Measurements from ENCODE around the gene TRAPPC2. TPM values are rescaled to one million over a fixed set of nuclear protein-coding genes. Genes with fewer than 3 reads are reported as not detected.
A peak's percentile ranks its signal among the peaks of the same experiment; 100 is the strongest.

The TRAPPC2 gene
- total and polyA plus RNA-seq, 8 donors, result 4.4 to 13.2 (median 8.9) TPM

GRCh38 chrX:13759152-13759718 lies 24.8 kb upstream of the TRAPPC2 start:
- Histone ChIP-seq H3K9me3 (no peaks in the 10 kb centered on the region), H3K36me3 (peaks cover 0 to 62% (median 24%) of the 10 kb centered on the region in 3 donors), H3K4me1 (no peaks in the 10 kb centered on the region), H3K4me3 (no peak overlapping the region), H3K27me3 (no peaks in the 10 kb centered on the region), H3K27ac (no peak overlapping the region)
- intact Hi-C loops (cut with DNase I), result no loop called here
- ATAC-seq, result peak in 1 of 4 donors; percentile 25
- 76 to 90% methylated on average over 8 of the region's 8 CpGs for WGBS, 2 donors
- DNase-seq, result no peak
- no peak for TF ChIP-seq CTCF (IDR thresholded peaks at IDR 0.05)
- FAIRE-seq, result peak; percentile 32

GRCh38 chrX:13756381-13756780 lies 22.0 kb upstream of the TRAPPC2 start:
- no peak for TF ChIP-seq CTCF (IDR thresholded peaks at IDR 0.05)
- DNase-seq (no peak), ATAC-seq (no peak), FAIRE-seq (no peak)
- Histone ChIP-seq H3K4me3 (no peak overlapping the region), H3K4me1 (peaks cover 0 to 6% (median 2%) of the 10 kb centered on the region in 3 donors), H3K36me3 (peaks cover 0 to 47% (median 24%) of the 10 kb centered on the region in 3 donors), H3K27ac (no peak overlapping the region), H3K27me3 (no peaks in the 10 kb centered on the region), H3K9me3 (no peaks in the 10 kb centered on the region)
- intact Hi-C loops (cut with DNase I), result no loop called here
- 94% methylated on average over 4 of the region's 4 CpGs for WGBS, 2 donors

GRCh38 chrX:13755254-13755653 lies 20.8 kb upstream of the TRAPPC2 start:
- intact Hi-C loops (cut with DNase I), result no loop called here
- WGBS, 2 donors, result 30 to 43% methylated on average over 1 of the region's 1 CpG

GRCh38 chrX:13754765-13755164 lies 20.3 kb upstream of the TRAPPC2 start:
- ATAC-seq, result no peak
- no peaks in the 10 kb centered on the region for H3K9me3 ChIP-seq
- TF ChIP-seq CTCF (IDR thresholded peaks at IDR 0.05), result no peak
- H3K36me3 ChIP-seq, result peaks cover 0 to 42% (median 24%) of the 10 kb centered on the region in 3 donors
- H3K4me1 ChIP-seq, result peaks cover 0 to 6% (median 2%) of the 10 kb centered on the region in 3 donors
- no peak overlapping the region for H3K27ac ChIP-seq
- FAIRE-seq, result no peak
- H3K4me3 ChIP-seq, result no peak overlapping the region
- no peaks in the 10 kb centered on the region for H3K27me3 ChIP-seq
- no peak for DNase-seq
- WGBS, 2 donors, result 75 to 79% methylated on average over 1 of the region's 1 CpG
- intact Hi-C loops (cut with DNase I), result no loop called here

More at GRCh38 chrX:13755254-13755653, 20.8 kb upstream of the TRAPPC2 start:
- Histone ChIP-seq H3K27ac (no peak overlapping the region), H3K36me3 (peaks cover 0 to 46% (median 24%) of the 10 kb centered on the region in 3 donors), H3K4me1 (peaks cover 0 to 6% (median 2%) of the 10 kb centered on the region in 3 donors), H3K27me3 (no peaks in the 10 kb centered on the region), H3K9me3 (no peaks in the 10 kb centered on the region), H3K4me3 (no peak overlapping the region)
- no peak for TF ChIP-seq CTCF (IDR thresholded peaks at IDR 0.05)
- FAIRE-seq (no peak), ATAC-seq (no peak), DNase-seq (no peak)

GRCh38 chrX:13752646-13753045 lies 18.2 kb upstream of the TRAPPC2 start:
- no peaks in the 10 kb centered on the region for H3K27me3 ChIP-seq
- H3K4me1 ChIP-seq, result peaks cover 0 to 6% (median 2%) of the 10 kb centered on the region in 3 donors
- ATAC-seq (peak in 3 of 4 donors; percentile 17 to 37 (median 32)), FAIRE-seq (no peak), DNase-seq (no peak)
- intact Hi-C loops (cut with DNase I), result no loop called here
- peaks cover 0 to 21% (median 11%) of the 10 kb centered on the region in 3 donors for H3K36me3 ChIP-seq
- no peaks in the 10 kb centered on the region for H3K9me3 ChIP-seq
- H3K4me3 ChIP-seq, result no peak overlapping the region
- 42 to 66% methylated on average over 3 of the region's 3 CpGs for WGBS, 2 donors
- TF ChIP-seq CTCF (IDR thresholded peaks at IDR 0.05), result no peak
- H3K27ac ChIP-seq, result peak overlapping the region in 1 of 4 donors; percentile 47

Data from pancreas (tissue), 10 donors.